Activated CD4-positive, alpha-beta T cell treated with anti-CD3 and anti-CD28 coated beads for 1 hour (primary cell): Measurements from ENCODE around the gene TBPL1.

Experiments used
- DNase-seq: peaks from one replicate; pipeline ENCODE4 v3.0.0-alpha.2; 2020

Gene TBPL1

GRCh38 chr6:134009876-134010275 is 56.9 kb downstream of the TBPL1 start:
- DNase-seq, result no peak

DNA sequence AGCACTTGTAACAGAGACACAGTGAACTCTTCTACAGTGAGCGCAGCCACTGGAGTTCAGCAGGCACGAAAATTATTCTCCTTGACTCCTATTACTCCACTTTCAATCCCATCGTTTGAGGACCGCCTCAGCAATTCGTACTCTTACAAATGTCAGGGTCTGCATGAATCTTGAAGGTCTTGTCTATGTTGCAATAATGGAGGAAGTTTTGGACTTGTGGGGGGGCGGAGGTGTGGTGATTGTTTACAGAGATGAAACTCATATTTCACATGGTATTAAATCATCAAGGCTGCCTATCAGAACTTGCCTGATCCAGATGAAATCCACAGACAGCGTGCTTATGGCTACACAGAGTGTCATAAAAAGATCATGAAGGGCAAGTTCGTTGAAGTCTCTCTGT is 57.4 kb downstream of the TBPL1 start:
- DNase-seq, result no peak

DNA sequence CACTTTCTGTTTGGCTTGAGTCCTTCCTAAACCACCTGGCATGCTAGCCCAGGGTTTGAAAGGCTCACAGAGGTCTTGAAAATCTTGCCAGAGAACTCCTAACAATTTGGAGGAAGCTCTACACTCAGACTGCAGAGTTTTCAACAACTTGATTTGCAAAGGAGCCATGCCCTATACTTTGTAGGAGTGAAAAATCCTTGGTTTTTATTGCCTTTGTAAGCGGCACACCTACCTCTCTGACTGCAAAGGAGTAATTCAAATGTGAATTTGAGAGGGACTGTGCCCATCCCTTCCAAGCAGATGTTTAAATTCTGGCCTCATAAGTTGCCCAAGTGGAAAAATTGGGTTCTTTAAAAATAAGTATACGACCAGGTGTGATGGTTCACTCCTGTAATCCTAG is 58.0 kb downstream of the TBPL1 start:
- no peak for DNase-seq

DNA sequence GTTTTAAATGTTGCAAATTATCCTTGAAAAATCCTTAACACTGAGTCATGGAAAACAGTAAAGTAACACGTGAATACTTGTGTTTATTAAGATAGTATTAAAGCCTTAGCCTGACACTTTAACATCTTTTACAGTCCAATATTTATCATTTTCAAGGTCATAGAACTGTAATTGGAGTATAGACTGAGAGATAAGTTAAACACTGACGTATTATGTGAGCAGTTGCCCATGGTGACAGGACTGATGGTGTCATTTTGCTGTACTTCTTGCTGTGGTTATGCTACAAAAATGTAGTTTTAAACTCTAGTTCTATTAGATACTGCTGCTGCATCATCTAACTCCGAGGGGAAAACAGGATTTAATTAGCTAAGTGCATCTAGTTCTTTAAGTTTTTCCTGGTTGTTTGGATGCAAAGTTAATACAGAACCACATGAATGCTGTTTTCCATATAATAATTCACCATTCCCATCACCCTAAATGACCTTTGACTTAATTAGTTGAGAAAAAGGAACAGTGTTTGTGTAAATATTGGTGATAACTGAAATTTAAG is 61.6 kb downstream of the TBPL1 start:
- no peak for DNase-seq

GRCh38 chr6:134015719-134016557 is 62.9 kb downstream of the TBPL1 start:
- no peak for DNase-seq

- DNase-seq, result no peak
These were observed 63.5 kb downstream of the TBPL1 start for GRCh38 chr6:134016558-134016814.

DNA sequence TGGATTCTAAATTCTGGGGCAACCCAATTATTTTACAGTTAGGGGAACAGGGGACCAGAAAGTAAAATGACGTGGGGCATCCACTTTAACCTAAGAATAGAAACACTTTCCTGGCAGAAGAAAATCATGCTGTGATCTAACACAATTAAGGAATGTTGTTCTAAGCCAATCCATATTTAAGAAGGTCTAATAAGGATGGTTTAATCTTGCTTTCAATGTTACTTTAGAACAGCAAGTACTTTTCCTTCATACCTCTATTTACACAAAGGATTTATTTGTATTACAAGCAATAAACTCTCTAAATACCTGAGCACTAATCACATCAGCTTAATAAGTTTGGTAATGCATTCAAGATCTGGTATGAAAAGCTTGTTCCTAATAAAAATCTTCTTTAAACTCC is 67.0 kb downstream of the TBPL1 start:
- no peak for DNase-seq

DNA sequence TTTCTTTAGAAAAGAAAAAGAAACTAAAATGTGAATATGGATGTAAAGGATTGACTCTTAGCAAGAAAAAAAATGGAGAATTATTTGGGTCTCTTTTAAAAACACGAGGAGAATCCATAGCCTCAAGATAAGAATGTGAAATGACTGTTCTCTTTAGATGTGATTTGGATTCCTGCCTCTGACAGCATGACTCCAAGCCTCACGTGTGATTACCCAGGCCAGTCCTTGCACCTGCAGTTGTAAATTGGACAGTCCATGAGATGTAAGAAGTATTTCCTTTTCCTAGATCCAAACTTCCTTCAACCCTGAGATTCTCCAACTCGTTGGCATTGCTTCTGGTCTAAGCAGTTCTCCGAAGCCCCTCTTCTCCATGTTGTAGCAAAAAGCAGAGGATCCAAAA is 67.5 kb downstream of the TBPL1 start:
- no peak for DNase-seq

GRCh38 chr6:134020968-134021367 is 67.9 kb downstream of the TBPL1 start:
- DNase-seq, result no peak

DNA sequence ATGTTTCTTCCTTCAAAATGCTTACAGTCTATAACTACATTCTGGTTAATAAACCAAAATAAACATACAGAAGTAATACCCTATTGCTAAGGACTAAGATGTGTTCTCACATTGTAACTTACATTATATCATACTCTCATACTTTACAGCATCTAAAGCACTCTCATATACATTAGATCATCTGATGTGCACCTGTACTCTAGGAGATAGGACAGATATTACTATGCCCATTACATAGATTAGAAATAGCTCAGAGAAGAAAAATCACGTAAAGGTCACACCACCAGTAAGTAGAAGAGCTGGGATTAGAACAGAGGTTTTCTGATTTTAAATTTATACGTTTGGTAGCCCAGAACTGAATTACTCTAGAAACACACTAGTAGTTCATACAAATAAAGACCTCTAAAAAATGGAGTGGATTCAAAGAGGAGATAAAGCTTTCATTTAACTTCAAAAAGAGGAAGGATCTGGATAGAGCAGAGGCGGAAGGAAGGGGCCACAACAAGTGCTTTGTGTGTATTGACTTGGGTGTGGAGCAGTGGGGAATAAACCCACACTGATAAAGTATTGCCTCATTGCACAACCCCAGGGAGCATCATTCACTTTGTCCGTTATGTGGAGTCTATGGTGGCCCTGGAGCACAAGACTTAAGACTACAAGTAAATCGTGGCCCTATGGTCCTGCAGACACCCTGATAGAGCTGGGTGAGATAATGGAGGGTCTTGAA is 68.5 kb downstream of the TBPL1 start:
- DNase-seq, result no peak

DNA sequence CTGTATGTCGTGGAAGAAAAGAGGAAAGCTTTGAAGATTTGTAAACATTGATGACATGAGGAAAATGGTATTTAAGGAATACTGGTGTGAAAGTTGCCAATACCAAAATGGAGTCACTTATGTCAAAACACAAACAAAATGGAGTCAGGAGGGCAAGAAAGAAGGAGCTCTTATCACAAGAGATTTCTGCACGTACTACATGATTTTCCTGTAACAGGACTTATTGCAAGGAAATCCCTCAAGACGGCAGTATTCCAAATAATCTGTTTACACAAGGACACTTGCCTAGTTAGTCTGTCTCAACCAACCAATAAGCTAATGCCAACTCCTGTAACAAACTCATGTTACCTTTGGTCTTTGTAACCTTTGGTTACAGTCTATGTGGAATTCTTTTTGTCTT is 69.6 kb downstream of the TBPL1 start:
- no peak for DNase-seq

- no peak for DNase-seq
These were observed 73.6 kb downstream of the TBPL1 start for GRCh38 chr6:134026597-134026996.

DNA sequence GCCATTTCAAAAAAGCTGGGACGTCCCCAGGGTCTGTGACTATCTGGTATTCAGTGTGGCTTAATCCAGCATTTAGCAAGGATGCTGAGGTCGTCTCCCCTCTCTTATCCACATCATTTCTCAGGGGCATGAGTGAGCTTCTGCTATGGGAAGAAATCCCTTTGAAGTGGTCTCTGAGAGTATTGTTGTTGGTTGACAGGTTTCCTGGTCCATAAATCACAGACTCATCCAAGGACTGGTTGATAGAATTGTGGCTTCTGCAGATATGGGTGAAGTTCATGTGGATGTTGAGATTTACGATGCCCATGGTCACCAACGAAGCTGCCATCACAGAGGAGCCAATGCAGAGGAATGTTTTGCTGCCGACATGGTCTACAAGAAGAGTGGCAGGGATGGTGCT is 75.4 kb downstream of the TBPL1 start:
- DNase-seq, result no peak

- no peak for DNase-seq
These were observed 76.8 kb downstream of the TBPL1 start for GRCh38 chr6:134029495-134030455.

DNA sequence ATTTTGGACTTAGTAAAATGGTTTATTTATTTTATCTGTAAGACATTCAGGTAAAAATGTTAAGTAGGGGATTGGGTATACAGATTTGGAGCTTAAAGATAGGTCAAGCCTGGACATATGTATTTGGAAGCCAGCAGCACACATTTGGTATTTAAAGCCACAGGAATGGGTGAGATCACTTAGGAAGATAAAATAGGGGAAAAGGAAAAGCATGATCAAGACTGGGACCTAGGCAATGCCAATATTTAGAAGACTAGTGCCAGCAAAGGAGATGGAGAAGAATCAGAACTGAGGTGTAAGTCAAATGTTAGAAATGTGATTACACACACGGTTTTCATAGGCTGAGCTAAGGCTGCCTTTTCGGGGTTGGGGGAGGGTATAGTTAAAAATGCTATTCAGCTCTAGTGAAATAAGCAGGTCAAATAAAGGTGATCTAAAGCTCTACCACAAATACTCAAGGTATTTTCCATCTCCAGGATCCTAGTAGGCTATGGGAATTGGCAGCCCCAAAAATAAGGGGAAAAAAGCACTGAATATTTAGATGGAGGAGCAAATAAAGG is 78.8 kb downstream of the TBPL1 start:
- DNase-seq, result no peak

- DNase-seq, result no peak
These were observed 81.5 kb downstream of the TBPL1 start for GRCh38 chr6:134034478-134034877.

DNA sequence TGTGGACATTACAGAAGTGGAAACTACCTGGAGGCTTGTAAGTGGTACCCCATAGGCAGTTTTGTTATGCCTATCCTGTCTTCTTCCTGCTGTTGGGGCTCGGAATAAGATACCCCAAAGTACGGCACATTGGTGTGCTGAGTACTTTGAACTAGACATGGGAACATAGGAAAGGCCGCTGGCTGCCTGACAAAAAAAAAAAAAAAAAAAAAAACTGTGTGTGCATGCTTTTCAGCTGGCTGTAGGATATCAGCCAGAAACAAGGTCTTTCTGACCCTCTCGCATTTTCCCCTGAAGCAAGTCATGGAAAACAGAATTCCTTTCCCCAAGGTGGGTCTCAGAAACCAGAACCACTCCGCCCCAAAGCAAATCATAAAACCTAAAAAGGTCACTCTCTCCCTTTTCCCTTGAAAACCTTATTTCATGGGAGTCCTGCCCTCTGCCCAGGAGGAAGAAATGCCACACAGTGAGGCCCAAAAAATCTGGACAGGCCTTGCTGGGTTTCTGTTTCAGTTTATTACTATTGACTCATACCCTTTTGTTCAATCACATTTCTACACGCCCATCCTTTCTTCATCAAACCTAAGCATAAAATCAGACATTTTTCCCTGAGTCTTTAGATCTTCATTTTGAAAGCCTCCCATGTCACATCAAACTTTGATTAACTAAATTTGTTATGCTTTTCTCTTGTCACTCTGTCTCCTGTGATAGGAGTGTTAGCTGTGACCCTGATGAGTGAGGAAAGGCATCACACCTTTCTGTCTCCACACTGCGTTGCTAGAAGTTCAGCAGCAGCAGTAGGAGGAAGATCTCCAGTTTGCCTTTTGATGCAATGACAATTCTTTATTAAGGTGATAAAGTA is 82.2 kb downstream of the TBPL1 start:
- no peak for DNase-seq

- no peak for DNase-seq
These were observed 82.8 kb downstream of the TBPL1 start for GRCh38 chr6:134035823-134036296.

DNA sequence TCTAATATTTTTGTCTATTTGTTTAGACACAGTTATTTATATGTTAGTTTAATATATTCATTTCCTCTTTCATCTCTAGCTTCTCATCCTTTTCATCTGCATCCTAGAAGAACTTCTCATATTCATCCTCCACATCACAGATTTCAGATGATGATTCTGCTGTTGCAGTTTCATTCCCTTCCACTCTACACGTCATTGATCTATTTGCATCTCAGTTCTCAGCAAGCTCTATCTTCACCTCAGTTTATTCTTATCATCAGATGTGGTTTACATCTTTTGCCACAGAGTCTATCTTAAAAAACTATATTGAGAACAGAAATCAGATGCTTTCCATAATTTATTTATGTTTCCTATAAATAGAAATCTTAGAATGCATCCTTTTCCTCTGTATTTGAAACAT is 86.1 kb downstream of the TBPL1 start:
- DNase-seq, result no peak
